Skin epidermis (tissue), 12 donors: Measurements from ENCODE around the gene IFITM10.
"Not testable (repeated sequence)": the region's sequence is repeated elsewhere in the genome, so short reads cannot be mapped to it uniquely, and the experiment has no call there.

Source experiments
- H3K27ac ChIP-seq, 21 experiments: fragments of 200-600 bp; sonication (generic) in 11 of 21; one replicate each; pipeline ENCODE4 v1.5.0; 2020; ENCODE audit warnings: mild to moderate bottlenecking in 3 of 21, inconsistent platforms in 2 of 21, moderate library complexity in 2 of 21
- H3K4me3 ChIP-seq, 7 experiments: fragments of 200-600 bp; sonication (generic) in 2 of 7; one replicate each; pipeline ENCODE4 v1.5.0; 2020; ENCODE audit warnings: inconsistent platforms in 2 of 7, mild to moderate bottlenecking in 2 of 7, moderate library complexity in 1 of 7

Gene IFITM10

DNA sequence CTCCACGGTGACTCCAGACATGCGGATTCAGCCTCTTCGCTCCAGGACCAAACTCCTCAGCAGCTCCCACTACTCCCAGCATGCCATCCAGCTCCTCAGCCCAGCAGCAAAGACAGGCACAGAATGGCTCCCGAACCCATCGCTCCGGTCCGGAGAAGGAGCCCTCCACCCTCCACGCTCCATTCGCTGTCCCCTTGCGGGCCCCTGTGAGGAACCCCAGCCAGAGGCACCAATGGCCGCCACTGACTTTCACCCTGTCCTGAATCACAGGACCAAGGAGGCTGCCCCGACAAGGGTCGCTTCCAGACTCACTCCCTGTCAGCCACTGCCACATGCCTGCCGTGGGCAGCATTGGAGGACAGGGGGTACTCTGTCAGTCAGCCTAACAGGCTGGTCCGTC is 64.2 kb downstream of the IFITM10 start:
- H3K27ac ChIP-seq, H3K4me3 ChIP-seq: not testable (repeated sequence)

DNA sequence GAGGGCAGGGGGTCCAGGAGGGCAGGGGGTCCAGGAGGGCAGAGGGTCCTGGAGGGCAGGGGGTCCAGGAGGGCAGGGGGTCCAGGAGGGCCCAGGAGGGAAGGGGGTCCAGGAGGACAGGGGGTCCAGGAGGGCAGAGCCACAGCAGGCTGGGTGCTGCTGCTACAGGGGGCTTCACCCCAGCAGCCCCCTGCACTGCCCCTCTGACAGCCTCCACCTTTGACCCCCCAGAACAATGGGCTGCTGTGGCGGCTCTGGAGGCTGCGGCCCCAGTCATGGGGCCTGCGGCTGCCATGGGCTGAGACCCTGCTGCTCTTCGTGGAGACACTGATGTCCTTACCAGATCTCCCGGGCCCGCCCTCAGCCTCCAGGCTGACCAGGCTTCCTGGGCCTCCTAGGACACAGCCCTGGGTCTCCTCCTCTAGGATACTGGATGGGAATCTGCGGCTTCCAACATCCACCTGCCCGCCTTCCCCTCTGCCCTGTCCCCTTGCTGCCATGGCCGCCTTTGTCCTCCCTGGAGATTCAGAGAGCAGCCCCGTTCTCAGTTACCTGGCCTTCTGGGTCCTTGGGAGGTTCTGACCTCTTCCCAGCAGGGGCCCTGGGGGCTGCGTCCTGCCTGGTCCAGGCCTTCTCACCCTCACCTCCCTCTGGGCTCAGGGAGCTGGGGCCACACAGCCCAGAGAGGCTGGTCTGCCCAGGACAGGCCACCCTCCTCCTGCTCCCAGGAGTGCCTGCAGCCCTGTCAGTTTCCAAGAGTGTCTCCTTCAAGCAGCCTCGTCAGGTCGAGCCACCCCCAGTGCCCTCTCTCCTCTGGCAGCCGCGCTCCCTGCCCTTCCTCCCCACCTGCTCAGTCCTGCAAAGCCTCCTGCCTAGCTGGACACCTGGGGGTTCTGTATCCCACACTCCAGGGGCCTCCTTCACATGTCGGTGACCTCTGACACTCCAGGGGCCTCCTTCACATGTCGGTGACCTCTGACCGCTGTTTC is 65.2 kb downstream of the IFITM10 start:
- not testable (repeated sequence) for H3K4me3 ChIP-seq, H3K27ac ChIP-seq

DNA sequence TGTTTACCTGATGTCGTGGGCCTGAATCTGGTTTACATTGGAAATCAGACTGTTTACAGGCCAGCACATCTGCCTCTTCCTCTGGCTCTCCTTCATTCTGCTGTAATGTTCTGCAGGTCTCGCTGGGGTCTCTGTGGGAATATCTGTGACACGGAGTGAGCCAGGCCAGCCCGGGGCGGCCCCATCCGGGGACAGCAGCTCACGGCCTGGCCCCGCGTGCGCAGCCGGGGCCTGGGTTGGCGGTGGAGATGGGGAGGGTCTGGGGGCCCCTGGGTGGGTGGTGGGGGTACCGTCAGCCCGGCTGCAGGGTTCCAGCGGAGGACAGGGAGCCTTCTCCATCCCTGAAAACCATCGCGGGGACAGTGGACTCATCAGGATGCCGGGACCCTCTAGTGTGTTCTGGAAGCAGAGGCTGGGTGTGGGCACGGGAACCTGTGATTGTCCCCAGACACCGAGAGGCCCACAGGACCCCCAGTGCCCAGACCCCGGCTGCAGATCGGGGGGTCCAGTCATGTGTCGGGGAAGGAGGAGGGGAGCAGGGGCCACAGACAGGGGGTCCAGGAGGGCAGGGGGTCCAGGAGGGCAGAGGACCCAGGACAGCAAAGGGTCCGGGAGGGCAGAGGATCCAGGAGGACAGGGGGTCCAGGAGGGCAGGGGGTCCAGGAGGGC is 66.4 kb downstream of the IFITM10 start:
- not testable (repeated sequence) for H3K27ac ChIP-seq, H3K4me3 ChIP-seq

DNA sequence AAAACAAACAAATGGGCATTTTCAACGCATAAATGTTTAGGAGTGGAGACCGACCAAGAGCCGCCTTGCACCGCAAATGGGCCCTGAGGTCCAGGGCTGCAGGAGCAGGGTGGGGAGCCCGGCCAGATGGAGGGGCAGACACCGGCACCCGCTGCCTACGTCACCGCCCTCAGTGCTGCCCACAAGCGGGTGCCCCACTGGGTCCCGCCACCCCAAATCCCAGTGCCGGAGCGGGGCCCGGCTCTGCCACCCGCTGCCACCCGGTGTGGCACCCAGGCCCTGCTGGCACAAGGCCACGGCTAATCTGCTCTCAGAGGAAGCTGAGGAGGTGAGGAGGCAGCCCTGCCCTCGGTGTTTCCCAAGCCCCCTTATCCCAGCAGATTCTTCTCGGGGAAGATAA is 67.2 kb downstream of the IFITM10 start:
- H3K27ac ChIP-seq = not testable (repeated sequence)

More for the DNA sequence above, 67.2 kb downstream of the IFITM10 start:
- not testable (repeated sequence) for H3K4me3 ChIP-seq
